Measurements from ENCODE around the gene DDO.
"Not testable (repeated sequence)": the region's sequence is repeated elsewhere in the genome, so short reads cannot be mapped to it uniquely, and the experiment has no call there.

DDO gene

GRCh38 chr6:110353457-110354001 is 61.8 kb downstream of the DDO start:
- TF ChIP-seq, protein P1, sequence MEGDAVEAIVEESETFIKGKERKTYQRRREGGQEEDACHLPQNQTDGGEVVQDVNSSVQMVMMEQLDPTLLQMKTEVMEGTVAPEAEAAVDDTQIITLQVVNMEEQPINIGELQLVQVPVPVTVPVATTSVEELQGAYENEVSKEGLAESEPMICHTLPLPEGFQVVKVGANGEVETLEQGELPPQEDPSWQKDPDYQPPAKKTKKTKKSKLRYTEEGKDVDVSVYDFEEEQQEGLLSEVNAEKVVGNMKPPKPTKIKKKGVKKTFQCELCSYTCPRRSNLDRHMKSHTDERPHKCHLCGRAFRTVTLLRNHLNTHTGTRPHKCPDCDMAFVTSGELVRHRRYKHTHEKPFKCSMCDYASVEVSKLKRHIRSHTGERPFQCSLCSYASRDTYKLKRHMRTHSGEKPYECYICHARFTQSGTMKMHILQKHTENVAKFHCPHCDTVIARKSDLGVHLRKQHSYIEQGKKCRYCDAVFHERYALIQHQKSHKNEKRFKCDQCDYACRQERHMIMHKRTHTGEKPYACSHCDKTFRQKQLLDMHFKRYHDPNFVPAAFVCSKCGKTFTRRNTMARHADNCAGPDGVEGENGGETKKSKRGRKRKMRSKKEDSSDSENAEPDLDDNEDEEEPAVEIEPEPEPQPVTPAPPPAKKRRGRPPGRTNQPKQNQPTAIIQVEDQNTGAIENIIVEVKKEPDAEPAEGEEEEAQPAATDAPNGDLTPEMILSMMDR (conservative IDR thresholded peaks at IDR 0.05) = no peak
- no peak for TF ChIP-seq ZFX (IDR thresholded peaks at IDR 0.05)
- no peak overlapping the region for H3K27ac ChIP-seq

DNA sequence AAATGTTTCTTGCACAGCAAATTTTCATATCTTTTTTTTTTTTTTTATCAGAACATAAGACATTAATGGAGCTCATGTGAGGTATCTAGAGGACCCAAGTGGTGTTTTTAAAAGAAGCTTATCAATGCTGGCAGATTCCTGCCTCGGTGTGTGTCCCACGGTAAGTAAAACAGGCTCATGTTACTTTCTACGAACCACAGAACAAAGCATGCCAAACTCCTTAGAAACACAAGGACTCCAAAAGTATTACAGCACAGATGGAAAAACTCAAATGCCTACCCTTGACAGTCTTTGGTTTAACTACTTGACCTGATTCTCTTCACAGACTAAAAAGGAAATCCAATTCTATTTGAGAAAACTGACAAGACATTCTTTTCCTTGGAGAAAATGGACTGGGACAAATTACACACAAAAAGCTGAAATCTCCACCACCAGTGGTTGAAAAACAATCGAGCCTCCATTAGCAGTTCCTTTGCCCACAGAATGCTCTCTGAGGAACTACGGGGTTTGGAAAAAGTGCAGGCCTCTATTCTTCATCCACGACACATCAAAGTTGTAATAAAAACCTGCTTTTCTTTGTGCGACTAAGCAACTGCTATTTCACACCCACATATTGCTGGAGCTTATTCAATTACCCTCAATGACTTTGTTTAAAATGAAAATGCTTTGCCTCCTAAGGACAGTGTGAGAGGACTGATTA is 62.7 kb downstream of the DDO start:
- TF ChIP-seq, protein P1 (conservative IDR thresholded peaks at IDR 0.05) = no peak
- TF ChIP-seq ZFX (IDR thresholded peaks at IDR 0.05) = no peak
- H3K27ac ChIP-seq = no peak overlapping the region

GRCh38 chr6:110351986-110352385 is 63.4 kb downstream of the DDO start:
- TF ChIP-seq, protein P1 (conservative IDR thresholded peaks at IDR 0.05) = no peak
- TF ChIP-seq ZFX (IDR thresholded peaks at IDR 0.05) = no peak
- no peak overlapping the region for H3K27ac ChIP-seq

- H3K27ac ChIP-seq = no peak overlapping the region
- TF ChIP-seq ZFX (IDR thresholded peaks at IDR 0.05) = no peak
- TF ChIP-seq, protein P1 (conservative IDR thresholded peaks at IDR 0.05) = no peak
Observed at GRCh38 chr6:110351546-110351945, 63.8 kb downstream of the DDO start.

- not testable (repeated sequence) for H3K27ac ChIP-seq
Observed at GRCh38 chr6:110350593-110350992, 64.8 kb downstream of the DDO start.

GRCh38 chr6:110348961-110349690 is 66.2 kb downstream of the DDO start:
- TF ChIP-seq, protein P1 (conservative IDR thresholded peaks at IDR 0.05) = no peak
- TF ChIP-seq ZFX (IDR thresholded peaks at IDR 0.05) = no peak
- no peak overlapping the region for H3K27ac ChIP-seq

- H3K27ac ChIP-seq = no peak overlapping the region
- no peak for TF ChIP-seq ZFX (IDR thresholded peaks at IDR 0.05)
- TF ChIP-seq, protein P1 (conservative IDR thresholded peaks at IDR 0.05) = no peak
Observed at GRCh38 chr6:110345025-110345424, 70.3 kb downstream of the DDO start.

All from C4-2B (cell line).